ENCODE data around the gene DYSF. TPM values are rescaled to one million over a fixed set of nuclear protein-coding genes. Genes with fewer than 3 reads are reported as not detected.

DYSF gene
- total RNA-seq, 1 experiment from 2014 or later, result 0.24 TPM

GRCh38 chr2:71601136-71602114 is 148.1 kb downstream of the DYSF start:
- no peaks in the 10 kb centered on the region for H3K36me3 ChIP-seq (ENCODE audit: insufficient read depth, low read length, poor library complexity, severe bottlenecking)
- peaks cover 5% of the 10 kb centered on the region for H3K4me1 ChIP-seq (ENCODE audit: insufficient read depth, low read length, poor library complexity, severe bottlenecking)
- H3K9me3 ChIP-seq (ENCODE audit: low read depth, low read length, poor library complexity, severe bottlenecking), result no peaks in the 10 kb centered on the region
- TF ChIP-seq, protein P1, sequence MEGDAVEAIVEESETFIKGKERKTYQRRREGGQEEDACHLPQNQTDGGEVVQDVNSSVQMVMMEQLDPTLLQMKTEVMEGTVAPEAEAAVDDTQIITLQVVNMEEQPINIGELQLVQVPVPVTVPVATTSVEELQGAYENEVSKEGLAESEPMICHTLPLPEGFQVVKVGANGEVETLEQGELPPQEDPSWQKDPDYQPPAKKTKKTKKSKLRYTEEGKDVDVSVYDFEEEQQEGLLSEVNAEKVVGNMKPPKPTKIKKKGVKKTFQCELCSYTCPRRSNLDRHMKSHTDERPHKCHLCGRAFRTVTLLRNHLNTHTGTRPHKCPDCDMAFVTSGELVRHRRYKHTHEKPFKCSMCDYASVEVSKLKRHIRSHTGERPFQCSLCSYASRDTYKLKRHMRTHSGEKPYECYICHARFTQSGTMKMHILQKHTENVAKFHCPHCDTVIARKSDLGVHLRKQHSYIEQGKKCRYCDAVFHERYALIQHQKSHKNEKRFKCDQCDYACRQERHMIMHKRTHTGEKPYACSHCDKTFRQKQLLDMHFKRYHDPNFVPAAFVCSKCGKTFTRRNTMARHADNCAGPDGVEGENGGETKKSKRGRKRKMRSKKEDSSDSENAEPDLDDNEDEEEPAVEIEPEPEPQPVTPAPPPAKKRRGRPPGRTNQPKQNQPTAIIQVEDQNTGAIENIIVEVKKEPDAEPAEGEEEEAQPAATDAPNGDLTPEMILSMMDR (conservative IDR thresholded peaks at IDR 0.05; ENCODE audit: low read depth, low read length), result no peak
- TF ChIP-seq EZH2 (IDR thresholded peaks at IDR 0.05; ENCODE audit: borderline replicate concordance, low read depth, low read length, poor library complexity, severe bottlenecking), result no peak
- intact Hi-C loops (cut with micrococcal nuclease; ENCODE audit: unreplicated experiment), result no loop called here
- H3K4me3 ChIP-seq (ENCODE audit: low read depth, low read length, poor library complexity, severe bottlenecking), result no peak overlapping the region
- CTCF ChIA-PET, result no interaction called here
- H3K27ac ChIP-seq (ENCODE audit: low read depth, low read length, poor library complexity, severe bottlenecking), result no peak overlapping the region
- BruUV-seq (replicated peaks), result no TSS peak
- no peak for DNase-seq (ENCODE audit: low spot score)
- POLR2A ChIA-PET (ENCODE audit: low non-redundant PET), result no interaction called here
- no peaks in the 10 kb centered on the region for H3K27me3 ChIP-seq (replicated peaks; ENCODE audit: insufficient read depth, low read depth, low read length, poor library complexity)

- H3K27me3 ChIP-seq (replicated peaks; ENCODE audit: insufficient read depth, low read depth, low read length, poor library complexity), result no peaks in the 10 kb centered on the region
- H3K4me1 ChIP-seq (ENCODE audit: insufficient read depth, low read length, poor library complexity, severe bottlenecking), result peaks cover 5% of the 10 kb centered on the region
- no TSS peak for BruUV-seq (replicated peaks)
- no peak overlapping the region for H3K27ac ChIP-seq (ENCODE audit: low read depth, low read length, poor library complexity, severe bottlenecking)
- TF ChIP-seq, protein P1 (conservative IDR thresholded peaks at IDR 0.05; ENCODE audit: low read depth, low read length), result no peak
- TF ChIP-seq EZH2 (IDR thresholded peaks at IDR 0.05; ENCODE audit: borderline replicate concordance, low read depth, low read length, poor library complexity, severe bottlenecking), result no peak
- no peaks in the 10 kb centered on the region for H3K9me3 ChIP-seq (ENCODE audit: low read depth, low read length, poor library complexity, severe bottlenecking)
- H3K36me3 ChIP-seq (ENCODE audit: insufficient read depth, low read length, poor library complexity, severe bottlenecking), result no peaks in the 10 kb centered on the region
- intact Hi-C loops (cut with micrococcal nuclease; ENCODE audit: unreplicated experiment), result no loop called here
- POLR2A ChIA-PET (ENCODE audit: low non-redundant PET), result no interaction called here
- no peak for DNase-seq (ENCODE audit: low spot score)
- CTCF ChIA-PET, result no interaction called here
- no peak overlapping the region for H3K4me3 ChIP-seq (ENCODE audit: low read depth, low read length, poor library complexity, severe bottlenecking)
Observed at GRCh38 chr2:71602115-71602495, 148.7 kb downstream of the DYSF start.

DNA sequence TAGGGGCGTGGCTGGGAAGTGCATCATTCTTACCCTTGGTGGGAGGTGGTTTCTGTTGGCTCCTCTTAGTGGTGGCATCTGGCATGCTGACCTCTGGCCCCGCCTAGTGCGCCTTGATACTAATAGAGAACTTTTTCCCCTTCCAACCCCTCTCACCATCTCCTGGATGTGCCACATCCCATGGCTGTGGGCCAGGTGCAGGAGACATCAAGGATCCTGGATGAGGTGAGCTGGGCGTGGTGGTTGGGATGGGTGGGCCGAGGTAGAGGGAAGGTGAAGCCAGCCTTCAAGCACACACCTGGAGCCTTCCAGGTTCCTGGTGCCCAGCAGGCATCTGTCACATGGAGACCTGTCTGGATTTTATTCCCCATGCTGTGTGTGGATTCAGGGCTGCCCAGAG is 149.2 kb downstream of the DYSF start:
- intact Hi-C loops (cut with micrococcal nuclease; ENCODE audit: unreplicated experiment), result no loop called here
- no peak for TF ChIP-seq EZH2 (IDR thresholded peaks at IDR 0.05; ENCODE audit: borderline replicate concordance, low read depth, low read length, poor library complexity, severe bottlenecking)
- TF ChIP-seq, protein P1 (conservative IDR thresholded peaks at IDR 0.05; ENCODE audit: low read depth, low read length), result no peak
- H3K4me3 ChIP-seq (ENCODE audit: low read depth, low read length, poor library complexity, severe bottlenecking), result no peak overlapping the region
- H3K9me3 ChIP-seq (ENCODE audit: low read depth, low read length, poor library complexity, severe bottlenecking), result no peaks in the 10 kb centered on the region
- ChIA-PET POLR2A (ENCODE audit: low non-redundant PET) (no interaction called here), CTCF (no interaction called here)
- H3K27ac ChIP-seq (ENCODE audit: low read depth, low read length, poor library complexity, severe bottlenecking), result no peak overlapping the region
- no peaks in the 10 kb centered on the region for H3K36me3 ChIP-seq (ENCODE audit: insufficient read depth, low read length, poor library complexity, severe bottlenecking)
- no peaks in the 10 kb centered on the region for H3K27me3 ChIP-seq (replicated peaks; ENCODE audit: insufficient read depth, low read depth, low read length, poor library complexity)
- BruUV-seq (replicated peaks), result no TSS peak
- peaks cover 5% of the 10 kb centered on the region for H3K4me1 ChIP-seq (ENCODE audit: insufficient read depth, low read length, poor library complexity, severe bottlenecking)
- no peak for DNase-seq (ENCODE audit: low spot score)
